Right atrium auricular region (tissue), 2 donors: ENCODE data around the gene CUX1. TPM values are rescaled to one million over a fixed set of nuclear protein-coding genes. Genes with fewer than 3 reads are reported as not detected.
A peak's percentile ranks its signal among the peaks of the same experiment; 100 is the strongest.

Source experiments
- DNase-seq: peaks from one replicate; pipeline ENCODE4 v3.0.0-alpha.2; 2019; ENCODE audit warnings: low spot score
- H3K27ac ChIP-seq, 2 donors: fragments of 200-600 bp; sonication (generic); 1 replicate in 1 of 2; 2 replicates in 1 of 2; pipeline ENCODE4 v1.5.1; 2016 to 2019
- H3K27me3 ChIP-seq, 2 donors: fragments of 200-600 bp; sonication (generic); one replicate each; pipeline versions ENCODE4 v1.5.1 to v1.6.0; 2017 to 2019
- H3K36me3 ChIP-seq: fragments of 200-600 bp; sonication (generic); one replicate; pipeline ENCODE4 v1.5.1; 2016
- H3K4me1 ChIP-seq, 2 donors: fragments of 200-600 bp; sonication (generic); one replicate each; pipeline versions ENCODE4 v1.5.1 to v1.6.0; 2017 to 2019
- H3K4me3 ChIP-seq, 2 donors: fragments of 200-600 bp; sonication (generic); 1 replicate in 1 of 2; 2 replicates in 1 of 2; pipeline ENCODE4 v1.5.1; 2017 to 2019; ENCODE audit warnings: mild to moderate bottlenecking in 1 of 2, moderate library complexity in 1 of 2
- H3K9me3 ChIP-seq, 2 donors: fragments of 200-600 bp; sonication (generic); one replicate each; pipeline ENCODE4 v1.5.1; 2019
- total RNA-seq, 2 donors: library from RNA; depleted of rRNA; stranded (reverse); fragments of >200 nt; gene quantifications; one replicate each; pipeline ENCODE4 v1.1.0, GENCODE V29; 2016
- TF ChIP-seq, protein P1 (sequence below), 2 donors: fragments of 200-600 bp; sonication (generic); IDR thresholded peaks; one replicate each; pipeline ENCODE4 v1.5.1; 2019; ENCODE audit warnings: antibody characterized with exemption in 2 of 2

The CUX1 gene
- total RNA-seq, 2 donors from 2014 or later = 71.1 to 94.4 TPM

DNA sequence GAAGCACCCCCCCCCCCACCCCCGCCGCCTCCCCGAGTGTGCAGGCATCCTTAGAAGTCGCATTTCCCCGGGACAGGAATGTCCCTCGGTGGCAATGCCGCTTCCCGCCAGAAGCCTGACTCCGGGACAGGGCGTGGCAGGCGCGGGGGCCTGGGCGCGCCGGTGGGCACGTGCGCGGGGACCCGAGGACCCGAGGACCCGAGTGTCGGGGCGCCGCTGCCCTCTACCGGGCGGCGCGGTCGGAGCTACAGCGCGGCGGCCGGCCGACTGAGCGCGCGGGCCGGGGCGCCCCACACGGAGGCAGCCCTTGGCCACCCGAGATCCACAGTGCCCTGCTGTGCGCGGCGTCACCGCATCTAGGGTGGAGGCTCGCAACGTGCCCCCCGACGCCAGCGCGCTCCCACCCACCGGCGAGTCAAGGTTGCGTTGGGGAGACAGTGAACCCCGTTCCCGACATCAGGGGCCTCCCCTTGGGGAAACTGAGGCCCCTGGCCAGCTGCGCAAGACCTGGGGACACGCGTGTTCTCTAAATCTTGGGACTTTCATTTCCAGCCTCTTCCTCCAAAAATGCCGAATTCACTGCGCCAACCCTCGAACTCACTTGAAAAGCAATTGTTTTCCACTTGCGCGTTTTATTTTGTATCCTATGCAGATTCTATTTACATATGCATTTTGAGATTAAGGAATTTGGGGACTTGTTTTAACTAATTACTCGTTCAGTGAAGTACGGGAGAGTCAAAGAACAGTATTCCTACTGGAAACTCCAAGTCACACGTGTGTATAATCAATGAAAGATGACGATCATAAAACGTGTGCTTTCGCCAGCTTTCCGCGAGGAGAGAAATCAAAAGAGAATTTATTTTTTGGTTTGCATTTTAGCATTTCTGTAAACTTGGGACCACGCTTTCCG is 3.1 kb upstream of the CUX1 start:
- DNase-seq = no peak
- TF ChIP-seq, protein P1, sequence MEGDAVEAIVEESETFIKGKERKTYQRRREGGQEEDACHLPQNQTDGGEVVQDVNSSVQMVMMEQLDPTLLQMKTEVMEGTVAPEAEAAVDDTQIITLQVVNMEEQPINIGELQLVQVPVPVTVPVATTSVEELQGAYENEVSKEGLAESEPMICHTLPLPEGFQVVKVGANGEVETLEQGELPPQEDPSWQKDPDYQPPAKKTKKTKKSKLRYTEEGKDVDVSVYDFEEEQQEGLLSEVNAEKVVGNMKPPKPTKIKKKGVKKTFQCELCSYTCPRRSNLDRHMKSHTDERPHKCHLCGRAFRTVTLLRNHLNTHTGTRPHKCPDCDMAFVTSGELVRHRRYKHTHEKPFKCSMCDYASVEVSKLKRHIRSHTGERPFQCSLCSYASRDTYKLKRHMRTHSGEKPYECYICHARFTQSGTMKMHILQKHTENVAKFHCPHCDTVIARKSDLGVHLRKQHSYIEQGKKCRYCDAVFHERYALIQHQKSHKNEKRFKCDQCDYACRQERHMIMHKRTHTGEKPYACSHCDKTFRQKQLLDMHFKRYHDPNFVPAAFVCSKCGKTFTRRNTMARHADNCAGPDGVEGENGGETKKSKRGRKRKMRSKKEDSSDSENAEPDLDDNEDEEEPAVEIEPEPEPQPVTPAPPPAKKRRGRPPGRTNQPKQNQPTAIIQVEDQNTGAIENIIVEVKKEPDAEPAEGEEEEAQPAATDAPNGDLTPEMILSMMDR (IDR thresholded peaks at IDR 0.05) = peak; percentile 69 to 80
- Histone ChIP-seq H3K36me3 (no peaks in the 10 kb centered on the region), H3K27ac (peak overlapping the region; percentile 84 to 86), H3K27me3 (no peaks in the 10 kb centered on the region), H3K4me3 (peak overlapping the region; percentile 60 to 92), H3K4me1 (peaks cover 0 to 36% of the 10 kb centered on the region in 2 donors), H3K9me3 (no peaks in the 10 kb centered on the region)

DNA sequence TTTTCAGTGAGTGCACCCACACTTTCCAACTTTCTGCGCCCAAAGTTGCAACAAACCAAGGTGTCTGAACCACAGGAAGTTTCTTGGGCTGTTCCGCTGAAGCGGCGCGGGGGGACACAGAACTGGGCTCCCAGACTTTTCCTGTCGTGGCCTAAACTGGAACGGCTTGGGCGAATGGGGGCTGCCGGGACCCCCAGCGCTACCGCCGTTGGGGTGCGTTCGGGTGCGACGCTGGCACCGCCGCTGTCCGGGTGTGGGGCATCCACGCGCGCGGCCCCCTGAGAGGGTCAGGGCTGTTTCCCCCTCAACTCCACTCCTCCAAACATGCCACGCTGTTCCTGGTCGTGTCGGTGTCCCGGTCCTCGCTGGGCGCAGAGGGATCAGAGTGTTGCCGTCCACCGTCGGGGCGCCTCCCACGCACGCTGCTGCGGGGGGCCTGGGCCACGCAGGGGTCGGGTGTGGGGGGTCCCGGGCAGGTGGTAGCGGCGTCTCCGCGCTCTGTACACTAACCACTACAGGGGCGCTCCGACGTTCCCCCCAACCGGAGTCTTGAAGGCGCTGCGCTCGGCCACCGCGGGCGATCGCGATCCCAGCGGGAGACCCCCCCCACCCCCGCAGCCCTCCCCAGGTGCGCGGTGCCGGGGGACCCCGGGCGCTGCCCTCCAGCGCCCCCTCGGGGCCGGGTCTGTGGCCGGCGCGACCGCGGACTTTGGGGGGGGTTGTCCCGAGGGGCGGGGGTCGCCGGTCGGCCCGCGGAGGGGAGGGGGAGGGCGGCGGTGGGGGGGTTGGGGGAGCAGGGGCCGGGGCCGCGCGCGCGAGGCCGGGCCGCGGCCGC is 2.2 kb upstream of the CUX1 start:
- H3K36me3 ChIP-seq = no peaks in the 10 kb centered on the region
- H3K27ac ChIP-seq = peak overlapping the region; percentile 84 to 86
- H3K27me3 ChIP-seq = no peaks in the 10 kb centered on the region
- TF ChIP-seq, protein P1 (IDR thresholded peaks at IDR 0.05) = peak; percentile 55 to 68
- peak overlapping the region; percentile 60 to 92 for H3K4me3 ChIP-seq
- H3K9me3 ChIP-seq = no peaks in the 10 kb centered on the region
- no peak for DNase-seq
- peaks cover 0 to 44% of the 10 kb centered on the region in 2 donors for H3K4me1 ChIP-seq

DNA sequence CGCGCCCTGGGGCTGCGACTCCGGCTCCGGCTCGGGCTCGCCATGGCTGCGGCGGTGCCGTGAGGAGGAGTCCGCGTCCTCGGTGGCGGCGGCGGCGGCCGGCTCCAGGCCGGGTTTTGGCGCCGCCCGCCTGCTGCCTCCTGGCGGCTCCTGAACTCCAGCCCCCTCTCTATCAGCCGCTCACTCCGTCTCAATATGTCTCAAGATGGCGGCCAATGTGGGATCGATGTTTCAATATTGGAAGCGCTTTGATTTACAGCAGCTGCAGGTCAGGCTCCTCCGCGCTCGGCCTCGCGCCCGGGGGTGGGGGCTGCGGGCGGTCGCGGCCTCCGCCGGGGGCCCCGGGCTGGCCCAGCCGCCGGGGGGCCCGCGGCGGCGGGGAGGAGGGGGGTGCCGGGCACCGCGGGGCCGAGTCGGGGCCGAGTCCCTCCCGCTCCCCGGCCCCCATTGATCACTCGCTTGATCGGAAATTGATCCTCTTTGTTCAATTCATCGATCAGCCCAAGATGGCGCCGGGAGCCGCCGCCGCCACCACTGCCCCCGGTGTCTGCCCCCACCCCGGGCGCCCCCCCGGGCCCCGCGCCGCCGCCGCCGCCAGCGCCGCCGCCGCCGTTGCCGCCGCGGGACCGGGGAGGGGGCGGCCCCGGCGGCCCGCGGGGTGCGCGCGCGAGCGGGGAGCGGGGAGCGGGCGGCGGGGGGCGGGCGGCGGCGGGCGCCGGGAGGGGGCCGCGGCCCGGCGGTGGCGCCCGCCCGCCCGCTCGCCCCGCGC is 1.4 kb upstream of the CUX1 start:
- TF ChIP-seq, protein P1 (IDR thresholded peaks at IDR 0.05) = no peak
- Histone ChIP-seq H3K27me3 (no peaks in the 10 kb centered on the region), H3K4me1 (peaks cover 0 to 44% of the 10 kb centered on the region in 2 donors), H3K9me3 (no peaks in the 10 kb centered on the region), H3K36me3 (no peaks in the 10 kb centered on the region), H3K27ac (peak overlapping the region; percentile 80 to 86), H3K4me3 (peak overlapping the region; percentile 72 to 92)
- peak; percentile 68 for DNase-seq

DNA sequence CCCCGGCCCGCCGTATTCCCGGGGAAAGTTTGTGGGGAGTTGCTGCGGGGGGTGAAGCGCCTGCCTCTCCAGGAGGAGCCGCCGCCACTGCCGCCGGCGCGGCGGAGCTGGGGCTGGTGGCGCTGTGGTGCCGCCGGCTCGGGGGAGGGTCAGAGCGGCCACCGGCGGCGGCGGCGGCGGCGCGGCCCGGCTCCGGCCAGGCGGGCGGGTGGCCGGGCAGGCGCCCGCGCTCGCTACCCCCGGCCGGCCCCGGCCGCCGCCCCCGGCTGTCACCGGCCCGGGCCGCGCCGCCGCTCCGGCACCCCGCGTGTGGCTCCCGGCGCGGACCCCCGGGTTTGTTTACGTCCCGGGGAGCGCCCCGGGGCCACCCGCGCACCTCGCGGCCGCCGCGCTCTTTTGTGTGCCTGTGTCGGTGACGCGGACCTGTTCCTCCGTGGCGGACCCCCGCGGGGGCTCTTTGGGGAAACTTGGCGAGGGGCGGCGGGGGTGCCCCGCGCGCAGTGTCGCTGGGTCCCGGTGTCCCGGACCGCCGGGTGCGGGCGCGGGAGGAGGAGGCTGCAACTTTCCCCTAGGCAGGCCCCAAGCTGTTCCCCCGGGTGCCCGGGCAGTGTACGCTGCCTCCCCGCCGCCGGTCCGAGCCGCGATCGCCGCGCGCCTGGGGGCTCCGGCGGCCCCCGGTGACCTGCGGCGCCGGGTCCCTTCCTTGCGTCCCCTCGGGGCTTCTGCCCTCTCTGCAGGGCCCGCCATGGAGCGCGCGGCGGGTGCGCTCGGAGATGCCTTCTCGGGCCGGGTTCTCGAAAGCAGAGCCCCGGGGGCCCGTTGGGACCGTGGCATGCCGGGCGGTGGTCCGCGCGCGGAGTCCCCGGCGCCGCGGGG is 593 bp upstream of the CUX1 start:
- TF ChIP-seq, protein P1 (IDR thresholded peaks at IDR 0.05) = no peak
- DNase-seq = no peak
- Histone ChIP-seq H3K27me3 (no peaks in the 10 kb centered on the region), H3K4me3 (peak overlapping the region; percentile 72 to 92), H3K9me3 (no peaks in the 10 kb centered on the region), H3K27ac (peak overlapping the region; percentile 84 to 85), H3K4me1 (peaks cover 0 to 44% of the 10 kb centered on the region in 2 donors), H3K36me3 (no peaks in the 10 kb centered on the region)
